Naive B cell (primary cell): ENCODE results near the gene FAM13A. TPM values are rescaled to one million over a fixed set of nuclear protein-coding genes. Genes with fewer than 3 reads are reported as not detected.
A peak's percentile ranks its signal among the peaks of the same experiment; 100 is the strongest.

ENCODE experiments used
- ATAC-seq, 2 donors: fragments of 150-1000 bp; cut with Tn5 transposase; 2 replicates each; pipeline ENCODE4 v1.10.0; 2021; ENCODE audit warnings: low read depth in 2 of 2, mild to moderate bottlenecking in 2 of 2, moderate library complexity in 2 of 2
- DNase-seq: peaks from one replicate; pipeline ENCODE4 v3.0.0; 2022
- H3K27ac Mint-ChIP-seq, 6 donors: one replicate each; pipeline ENCODE4 v1.8.0; 2020 to 2022; ENCODE audit warnings: mild to moderate bottlenecking in 6 of 6, mixed read lengths in 6 of 6, moderate library complexity in 5 of 6, inconsistent platforms in 2 of 6
- H3K27me3 Mint-ChIP-seq, 3 donors: one replicate each; pipeline ENCODE4 v1.8.0; 2021 to 2022; ENCODE audit warnings: mixed read lengths in 3 of 3, mild to moderate bottlenecking in 1 of 3
- H3K36me3 Mint-ChIP-seq, 2 donors: one replicate each; pipeline ENCODE4 v1.8.0; 2020 to 2022; ENCODE audit warnings: mixed read lengths in 2 of 2, inconsistent platforms in 1 of 2, mild to moderate bottlenecking in 1 of 2
- H3K4me1 Mint-ChIP-seq, 3 donors: one replicate each; pipeline ENCODE4 v1.8.0; 2020 to 2022; ENCODE audit warnings: mixed read lengths in 3 of 3, inconsistent platforms in 1 of 3, mild to moderate bottlenecking in 1 of 3, moderate library complexity in 1 of 3
- H3K4me3 Mint-ChIP-seq, 8 donors: one replicate each; pipeline ENCODE4 v1.8.0; 2020 to 2022; ENCODE audit warnings: mild to moderate bottlenecking in 8 of 8, mixed read lengths in 8 of 8, moderate library complexity in 8 of 8, inconsistent platforms in 2 of 8
- H3K9me3 Mint-ChIP-seq, 7 donors: one replicate each; pipeline ENCODE4 v1.8.0; 2020 to 2022; ENCODE audit warnings: mixed read lengths in 7 of 7, mild to moderate bottlenecking in 5 of 7, inconsistent platforms in 2 of 7, moderate library complexity in 1 of 7
- polyA plus RNA-seq, 6 donors: library from polyadenylated mRNA; unstranded; fragments of 300-500 nt; fragmentation: Illumina TruSeq; gene quantifications; one replicate each; pipeline ENCODE4 v1.2.3, GENCODE V29; 2021; ENCODE audit warnings: low read depth in 6 of 6

The FAM13A gene
- polyA plus RNA-seq, 6 donors from 2014 or later = 0.41 to 1.8 (median 0.61) TPM

GRCh38 chr4:88981556-88981955, 75.4 kb downstream of the FAM13A start:
- H3K9me3 Mint-ChIP-seq = peaks cover 0 to 1% (median 0%) of the 10 kb centered on the region in 7 donors
- no peaks in the 10 kb centered on the region for H3K4me1 Mint-ChIP-seq
- ATAC-seq (no peak), DNase-seq (no peak)
- no peak overlapping the region for H3K4me3 Mint-ChIP-seq
- H3K27ac Mint-ChIP-seq = no peak overlapping the region
- H3K36me3 Mint-ChIP-seq = no peaks in the 10 kb centered on the region
- no peaks in the 10 kb centered on the region for H3K27me3 Mint-ChIP-seq

DNA sequence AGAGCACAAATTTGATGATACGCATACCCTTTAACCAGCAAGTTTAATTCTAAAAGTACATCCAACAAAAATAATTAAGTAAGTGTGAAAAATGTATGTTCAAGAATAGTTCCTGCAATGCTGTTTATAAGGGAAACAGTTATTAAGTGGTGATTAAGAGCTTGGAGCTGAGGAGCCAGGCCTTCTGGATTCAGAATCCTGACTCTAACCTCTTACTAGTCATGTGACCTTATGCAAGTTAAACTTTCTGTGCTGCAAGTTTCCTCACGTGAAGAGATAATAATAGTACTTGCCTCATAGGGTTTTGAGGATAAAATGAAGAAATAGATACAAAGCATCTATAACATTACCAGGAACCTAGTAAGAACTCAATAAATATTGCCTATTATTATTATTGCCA, 77.7 kb downstream of the FAM13A start:
- Mint-ChIP-seq H3K27ac (no peak overlapping the region), H3K4me3 (no peak overlapping the region)

DNA sequence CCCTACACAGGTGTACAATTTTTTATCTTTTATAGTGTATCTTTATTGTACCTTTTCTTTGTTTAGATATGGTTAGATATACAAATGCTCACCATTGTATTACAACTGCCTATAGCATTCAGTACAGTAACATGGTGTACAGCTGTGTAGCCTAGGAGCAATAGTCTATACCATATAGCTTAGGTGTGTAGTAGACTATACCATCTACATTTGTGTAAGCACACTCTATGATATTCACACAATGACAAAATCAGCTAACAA, 80.3 kb downstream of the FAM13A start:
- ATAC-seq (no peak), DNase-seq (no peak)
- H3K36me3 Mint-ChIP-seq = peaks cover 8% of the 10 kb centered on the region in 2 donors
- peaks cover 0 to 4% (median 0%) of the 10 kb centered on the region in 3 donors for H3K27me3 Mint-ChIP-seq
- no peak overlapping the region for H3K4me3 Mint-ChIP-seq
- H3K27ac Mint-ChIP-seq = no peak overlapping the region
- no peaks in the 10 kb centered on the region for H3K4me1 Mint-ChIP-seq
- peaks cover 3 to 13% (median 5%) of the 10 kb centered on the region in 7 donors for H3K9me3 Mint-ChIP-seq

More for the DNA sequence above, 77.7 kb downstream of the FAM13A start:
- Mint-ChIP-seq H3K27me3 (peaks cover 0 to 4% (median 0%) of the 10 kb centered on the region in 3 donors), H3K4me1 (no peaks in the 10 kb centered on the region), H3K36me3 (no peaks in the 10 kb centered on the region), H3K9me3 (peaks cover 0 to 3% (median 0%) of the 10 kb centered on the region in 7 donors)
- ATAC-seq = no peak
- no peak for DNase-seq

DNA sequence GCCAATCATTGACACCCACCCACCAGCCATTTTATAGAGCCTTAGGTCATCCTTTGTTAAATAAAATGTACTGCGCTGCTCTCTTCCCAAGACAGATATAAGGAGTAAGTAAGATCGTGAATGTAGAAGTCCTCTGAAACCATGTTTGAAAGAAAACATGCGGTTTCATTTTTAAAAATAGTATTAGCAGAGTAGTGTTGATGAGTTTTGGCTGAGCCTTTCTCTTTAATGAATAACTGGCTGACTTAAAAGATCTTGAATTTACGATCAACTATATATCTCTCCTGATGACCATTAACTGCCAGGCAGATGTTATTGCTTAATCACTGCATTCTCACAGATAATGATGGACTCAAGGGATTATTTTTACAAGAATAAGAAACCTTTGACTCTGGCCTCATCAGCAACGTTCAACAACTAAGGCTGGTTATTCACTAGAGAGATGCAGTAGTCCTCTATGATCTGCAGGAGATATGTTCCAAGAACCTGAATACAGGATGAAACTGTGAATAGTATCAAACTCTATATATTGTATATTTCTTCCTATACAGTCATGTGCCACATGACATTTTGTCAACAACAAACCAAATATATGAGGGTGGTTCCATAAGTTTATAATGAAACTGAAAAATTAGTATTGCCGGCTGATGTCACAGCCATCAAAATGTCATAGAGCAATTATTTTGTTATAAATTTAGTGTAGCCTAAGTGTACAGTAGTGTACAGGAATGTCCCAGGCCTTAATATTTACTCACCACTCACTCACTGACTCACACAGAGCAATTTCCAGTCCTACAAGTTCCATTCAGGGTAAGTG, 80.8 kb downstream of the FAM13A start:
- Mint-ChIP-seq H3K27me3 (peaks cover 0 to 4% (median 0%) of the 10 kb centered on the region in 3 donors), H3K4me3 (no peak overlapping the region), H3K27ac (no peak overlapping the region), H3K36me3 (peaks cover 8% of the 10 kb centered on the region in 2 donors), H3K9me3 (peaks cover 3 to 13% (median 5%) of the 10 kb centered on the region in 7 donors), H3K4me1 (no peaks in the 10 kb centered on the region)
- DNase-seq (no peak), ATAC-seq (no peak)

GRCh38 chr4:88971536-88971935, 85.4 kb downstream of the FAM13A start:
- H3K4me1 Mint-ChIP-seq = no peaks in the 10 kb centered on the region
- H3K27me3 Mint-ChIP-seq = peaks cover 0 to 4% (median 0%) of the 10 kb centered on the region in 3 donors
- no peak overlapping the region for H3K4me3 Mint-ChIP-seq
- peaks cover 8% of the 10 kb centered on the region in 2 donors for H3K36me3 Mint-ChIP-seq
- peaks cover 3 to 13% (median 5%) of the 10 kb centered on the region in 7 donors for H3K9me3 Mint-ChIP-seq
- H3K27ac Mint-ChIP-seq = no peak overlapping the region
- ATAC-seq = no peak
- DNase-seq = no peak

GRCh38 chr4:88969746-88970145, 87.2 kb downstream of the FAM13A start:
- H3K27me3 Mint-ChIP-seq = peaks cover 0 to 3% (median 0%) of the 10 kb centered on the region in 3 donors
- H3K4me1 Mint-ChIP-seq = no peaks in the 10 kb centered on the region
- peaks cover 8% of the 10 kb centered on the region in 2 donors for H3K36me3 Mint-ChIP-seq
- H3K4me3 Mint-ChIP-seq = no peak overlapping the region
- H3K9me3 Mint-ChIP-seq = peaks cover 3 to 13% (median 5%) of the 10 kb centered on the region in 7 donors
- no peak overlapping the region for H3K27ac Mint-ChIP-seq
- ATAC-seq (no peak), DNase-seq (no peak)

GRCh38 chr4:88969271-88969670, 87.7 kb downstream of the FAM13A start:
- no peaks in the 10 kb centered on the region for H3K4me1 Mint-ChIP-seq
- H3K27ac Mint-ChIP-seq = no peak overlapping the region
- H3K27me3 Mint-ChIP-seq = no peaks in the 10 kb centered on the region
- ATAC-seq (no peak), DNase-seq (no peak)
- H3K4me3 Mint-ChIP-seq = no peak overlapping the region
- H3K9me3 Mint-ChIP-seq = peaks cover 3 to 13% (median 5%) of the 10 kb centered on the region in 7 donors
- H3K36me3 Mint-ChIP-seq = peaks cover 8% of the 10 kb centered on the region in 2 donors

- no peak for DNase-seq
- Mint-ChIP-seq H3K9me3 (peaks cover 0 to 3% (median 0%) of the 10 kb centered on the region in 7 donors), H3K4me1 (no peaks in the 10 kb centered on the region), H3K36me3 (peaks cover 0 to under 1% of the 10 kb centered on the region in 2 donors), H3K27me3 (no peaks in the 10 kb centered on the region), H3K27ac (no peak overlapping the region), H3K4me3 (no peak overlapping the region)
- ATAC-seq = no peak
Measured at GRCh38 chr4:88967883-88968331, 89.1 kb downstream of the FAM13A start.

DNA sequence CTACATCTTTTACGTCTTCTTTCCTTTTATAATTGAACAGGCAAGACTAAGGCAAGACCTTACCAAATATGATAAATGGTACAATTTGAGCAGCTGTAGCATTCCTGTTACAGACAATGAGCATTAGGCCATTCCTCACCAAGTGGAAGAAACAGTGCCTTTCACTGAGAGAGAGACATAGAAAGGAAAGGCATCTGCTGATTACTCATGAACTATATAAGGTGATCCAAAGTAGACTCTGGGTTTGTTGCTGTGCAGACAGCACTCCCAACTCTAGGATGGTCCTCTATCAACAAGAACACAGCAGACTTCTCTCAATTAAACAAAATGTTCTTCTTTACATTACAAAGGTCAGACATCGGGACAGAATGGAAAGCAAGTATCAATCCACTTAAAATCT, 91.9 kb downstream of the FAM13A start:
- ATAC-seq (no peak), DNase-seq (no peak)
- Mint-ChIP-seq H3K27ac (no peak overlapping the region), H3K9me3 (no peaks in the 10 kb centered on the region), H3K4me1 (no peaks in the 10 kb centered on the region), H3K4me3 (no peak overlapping the region), H3K27me3 (no peaks in the 10 kb centered on the region), H3K36me3 (no peaks in the 10 kb centered on the region)

DNA sequence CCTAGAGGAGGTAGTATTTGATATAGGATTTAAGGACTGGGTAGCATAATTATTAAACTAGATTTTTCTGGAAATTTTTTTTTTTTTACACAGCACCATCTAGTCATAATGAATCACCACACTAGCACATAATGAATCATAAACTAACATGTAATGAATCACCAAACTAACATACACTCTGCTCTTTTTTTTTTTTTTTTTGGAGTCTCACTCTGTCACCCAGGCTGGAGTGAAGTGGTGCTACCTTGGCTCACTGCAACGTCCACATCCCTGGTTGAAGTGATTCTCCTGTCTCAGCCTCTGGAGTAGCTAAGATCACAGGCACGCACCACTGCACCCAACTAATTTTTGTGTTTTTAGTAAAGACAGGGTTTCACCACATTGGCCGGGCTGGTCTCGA, 92.5 kb downstream of the FAM13A start:
- no peak for ATAC-seq
- H3K27me3 Mint-ChIP-seq = no peaks in the 10 kb centered on the region
- H3K27ac Mint-ChIP-seq = peak overlapping the region in 1 of 6 donors; percentile 28
- peaks cover 0 to 2% (median 0%) of the 10 kb centered on the region in 7 donors for H3K9me3 Mint-ChIP-seq
- DNase-seq = no peak
- no peaks in the 10 kb centered on the region for H3K4me1 Mint-ChIP-seq
- H3K36me3 Mint-ChIP-seq = no peaks in the 10 kb centered on the region
- no peak overlapping the region for H3K4me3 Mint-ChIP-seq

- no peaks in the 10 kb centered on the region for H3K36me3 Mint-ChIP-seq
- no peak overlapping the region for H3K27ac Mint-ChIP-seq
- ATAC-seq = no peak
- H3K9me3 Mint-ChIP-seq = peaks cover 0 to 5% (median 0%) of the 10 kb centered on the region in 7 donors
- H3K4me1 Mint-ChIP-seq = no peaks in the 10 kb centered on the region
- H3K4me3 Mint-ChIP-seq = no peak overlapping the region
- no peaks in the 10 kb centered on the region for H3K27me3 Mint-ChIP-seq
- no peak for DNase-seq
Measured at GRCh38 chr4:88963817-88964216, 93.2 kb downstream of the FAM13A start.

GRCh38 chr4:88962396-88962795, 94.6 kb downstream of the FAM13A start:
- Mint-ChIP-seq H3K4me3 (no peak overlapping the region), H3K4me1 (no peaks in the 10 kb centered on the region), H3K9me3 (peaks cover 0 to 5% (median 0%) of the 10 kb centered on the region in 7 donors), H3K27me3 (no peaks in the 10 kb centered on the region), H3K27ac (peak overlapping the region in 1 of 6 donors; percentile 41), H3K36me3 (no peaks in the 10 kb centered on the region)
- DNase-seq (no peak), ATAC-seq (no peak)

DNA sequence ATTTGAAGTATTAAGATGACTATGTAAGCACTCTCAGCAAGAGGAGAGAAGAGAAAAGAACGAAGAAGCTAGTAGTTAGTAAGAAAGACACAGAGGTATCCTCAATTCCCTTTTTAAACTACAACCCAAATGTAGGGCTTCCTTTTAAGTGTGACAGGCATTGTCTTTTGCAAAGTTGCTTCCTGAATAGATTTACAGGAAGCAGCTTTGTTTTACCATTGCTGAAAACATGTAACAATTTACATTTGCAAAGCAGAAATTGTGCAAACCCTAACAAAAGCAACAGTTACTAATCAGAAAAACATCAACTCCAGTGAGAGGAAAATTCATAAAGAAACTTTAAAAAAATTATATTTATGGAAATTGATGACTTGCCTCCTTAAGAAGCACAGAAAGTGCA, 96.4 kb downstream of the FAM13A start:
- no peaks in the 10 kb centered on the region for H3K27me3 Mint-ChIP-seq
- H3K4me1 Mint-ChIP-seq = no peaks in the 10 kb centered on the region
- ATAC-seq (no peak), DNase-seq (no peak)
- peaks cover 0 to 5% (median 0%) of the 10 kb centered on the region in 7 donors for H3K9me3 Mint-ChIP-seq
- no peaks in the 10 kb centered on the region for H3K36me3 Mint-ChIP-seq
- no peak overlapping the region for H3K4me3 Mint-ChIP-seq
- H3K27ac Mint-ChIP-seq = no peak overlapping the region

GRCh38 chr4:88958080-88958479, 98.9 kb downstream of the FAM13A start:
- peaks cover 0 to 4% (median 0%) of the 10 kb centered on the region in 3 donors for H3K4me1 Mint-ChIP-seq
- no peaks in the 10 kb centered on the region for H3K27me3 Mint-ChIP-seq
- ATAC-seq (no peak), DNase-seq (no peak)
- peaks cover 0 to 5% (median 0%) of the 10 kb centered on the region in 7 donors for H3K9me3 Mint-ChIP-seq
- H3K27ac Mint-ChIP-seq = no peak overlapping the region
- no peaks in the 10 kb centered on the region for H3K36me3 Mint-ChIP-seq
- H3K4me3 Mint-ChIP-seq = no peak overlapping the region
